Dedifferentiated amniotic fluid mesenchymal stem cell (primary cell): ENCODE data around the gene TEX22.

ENCODE experiments used
- DNase-seq: peaks from one replicate; pipeline ENCODE4 v3.0.0-alpha.2; 2016; ENCODE audit errors: extremely low spot score

Gene TEX22

GRCh38 chr14:105420101-105420973 is 22.0 kb downstream of the TEX22 start:
- DNase-seq: no peak

DNA sequence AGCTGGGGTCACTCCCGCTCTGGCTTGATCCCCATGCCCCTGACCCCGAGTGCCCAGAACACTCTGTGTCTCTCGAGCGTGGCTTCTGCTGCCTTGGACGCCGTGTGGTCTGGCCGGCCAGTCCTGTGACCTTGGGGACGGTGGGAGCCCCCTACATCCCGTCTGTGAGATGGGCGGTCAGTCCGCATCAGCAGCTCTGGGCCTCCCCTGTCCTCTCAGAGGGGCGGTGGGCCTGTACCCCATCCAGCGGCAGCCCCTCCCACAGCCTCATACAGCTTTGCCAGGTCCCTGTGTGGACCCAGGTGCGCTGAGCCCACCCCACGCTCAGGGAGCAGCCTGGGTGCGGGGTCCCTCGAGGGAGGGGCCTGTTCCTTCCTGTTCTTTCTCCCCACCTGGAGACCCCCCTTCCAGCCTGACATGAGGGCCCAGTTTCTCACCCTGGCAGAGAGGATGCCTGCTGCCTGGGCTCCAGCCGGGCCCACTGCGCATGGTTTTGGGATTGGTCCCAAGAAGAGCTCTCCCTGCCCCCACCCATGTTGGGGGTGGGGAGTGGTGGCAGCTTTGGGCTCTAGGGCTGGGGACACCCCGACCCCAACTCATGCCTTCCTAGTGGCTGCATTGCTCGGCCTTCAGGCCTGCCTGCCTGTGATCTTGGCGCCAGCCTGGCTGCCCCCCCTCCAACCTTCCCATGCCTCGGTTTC is 22.8 kb downstream of the TEX22 start:
- no peak for DNase-seq

DNA sequence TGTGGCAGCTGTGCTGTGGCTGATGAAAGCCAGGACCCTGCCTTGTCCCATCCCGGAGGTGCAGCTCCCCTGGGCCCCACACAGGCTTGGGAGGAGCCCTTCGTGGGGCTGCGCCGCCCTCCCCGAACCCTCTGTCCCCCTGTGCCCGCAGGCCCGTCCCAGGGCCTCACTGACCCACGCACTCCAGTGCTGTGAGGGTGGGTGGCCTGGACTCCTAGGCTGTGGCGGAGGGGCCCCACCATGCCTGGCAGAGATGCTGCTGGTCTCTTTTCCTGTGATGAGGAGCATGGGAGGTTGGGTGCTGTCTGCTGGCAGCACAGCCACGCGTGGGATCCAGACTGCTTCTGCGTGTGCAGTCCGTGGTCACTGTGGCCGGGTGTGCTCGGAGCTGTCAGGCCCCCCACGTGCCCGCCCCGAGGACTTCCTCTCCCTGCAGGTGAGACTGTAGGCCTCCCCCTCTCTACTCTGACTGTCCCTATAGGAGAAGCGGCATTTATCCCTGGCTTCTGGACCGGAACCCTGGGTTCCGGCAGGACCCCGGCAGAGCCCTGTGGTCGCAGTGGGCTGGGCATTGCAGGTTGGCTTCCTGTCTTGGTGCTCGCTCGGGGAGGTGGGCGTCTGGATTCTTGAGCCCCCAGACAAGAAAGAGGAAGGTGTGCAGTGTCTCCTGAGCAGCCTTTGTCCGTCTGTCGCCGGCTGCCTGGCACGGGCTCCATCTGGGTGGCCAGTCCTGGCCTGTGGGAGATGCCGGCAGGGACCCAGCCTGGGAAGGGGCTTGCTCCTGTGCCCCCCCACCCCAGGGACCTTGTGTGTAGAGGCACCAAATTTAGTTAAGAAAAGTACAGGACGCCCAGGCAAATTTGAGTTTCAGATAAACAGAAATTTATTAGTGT is 23.6 kb downstream of the TEX22 start:
- DNase-seq: no peak

- no peak for DNase-seq
These were observed 24.6 kb downstream of the TEX22 start for GRCh38 chr14:105422695-105423487.

- DNase-seq: no peak
These were observed 25.3 kb downstream of the TEX22 start for GRCh38 chr14:105423488-105424195.

DNA sequence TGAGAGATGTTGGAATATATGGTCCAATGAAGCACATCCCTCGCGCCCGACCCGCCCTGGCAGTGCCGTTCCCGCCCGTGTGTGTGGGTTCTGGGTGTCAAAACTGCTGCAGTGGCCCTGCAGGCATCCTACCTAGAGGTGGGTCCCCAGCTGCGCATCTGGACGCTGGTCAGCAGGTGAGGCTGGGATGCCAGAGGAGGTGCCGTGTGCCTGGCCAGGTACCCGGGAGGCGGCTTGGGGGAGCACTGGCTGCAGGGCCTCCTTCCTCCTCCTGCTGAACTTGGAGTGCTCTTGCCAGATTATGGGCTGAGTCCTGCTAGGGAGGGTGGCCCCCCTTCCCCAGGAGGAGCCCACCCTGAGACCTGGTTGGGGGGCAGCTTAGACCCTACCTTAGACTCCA is 26.5 kb downstream of the TEX22 start:
- no peak for DNase-seq

DNA sequence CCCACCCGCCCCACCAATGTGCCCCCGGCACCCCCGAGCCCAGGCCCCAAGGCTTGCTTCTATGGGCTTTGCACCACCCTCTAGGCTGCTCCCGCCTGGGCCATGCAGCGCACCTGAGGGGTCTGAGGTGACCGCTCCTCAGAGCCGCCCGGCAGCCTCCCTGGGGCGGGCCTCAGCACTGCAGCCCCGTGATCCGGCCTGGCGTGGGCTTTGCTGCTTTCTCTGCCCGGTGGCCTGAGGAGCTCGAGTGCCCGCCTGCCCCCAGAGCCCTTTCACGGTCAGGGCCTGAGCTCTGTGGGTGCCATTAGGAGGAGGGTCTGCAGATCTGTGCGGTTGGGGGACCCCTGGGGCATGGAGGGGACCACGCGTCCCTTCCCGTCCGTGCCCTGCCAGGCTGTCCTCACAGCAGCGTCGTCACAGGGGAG is 27.5 kb downstream of the TEX22 start:
- no peak for DNase-seq

GRCh38 chr14:105426416-105427130 is 28.2 kb downstream of the TEX22 start:
- no peak for DNase-seq

- no peak for DNase-seq
These were observed 29.1 kb downstream of the TEX22 start for GRCh38 chr14:105427412-105427811.

- no peak for DNase-seq
These were observed 29.7 kb downstream of the TEX22 start for GRCh38 chr14:105427936-105428485.

DNA sequence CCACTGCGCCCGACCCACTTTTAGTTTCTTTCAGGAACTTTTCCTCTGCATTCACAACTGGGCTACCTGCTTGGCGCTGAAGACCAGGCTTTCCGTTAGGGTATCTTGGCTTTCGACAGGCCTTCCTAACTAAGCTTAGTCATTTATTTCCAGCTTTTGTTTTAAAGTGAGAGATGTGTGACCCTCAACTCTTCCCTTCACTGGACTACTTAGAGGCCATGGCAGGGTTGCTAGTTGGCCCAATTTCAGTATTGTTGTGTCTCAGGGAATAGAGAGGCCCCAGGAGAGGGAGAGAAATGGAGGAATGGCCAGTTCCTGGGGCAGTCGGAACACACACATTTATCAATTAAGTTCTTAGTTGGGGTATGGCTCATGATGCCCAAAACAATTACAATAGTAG is 31.7 kb downstream of the TEX22 start:
- DNase-seq: no peak

GRCh38 chr14:105430565-105430964 is 32.2 kb downstream of the TEX22 start:
- DNase-seq: peak; percentile 66

DNA sequence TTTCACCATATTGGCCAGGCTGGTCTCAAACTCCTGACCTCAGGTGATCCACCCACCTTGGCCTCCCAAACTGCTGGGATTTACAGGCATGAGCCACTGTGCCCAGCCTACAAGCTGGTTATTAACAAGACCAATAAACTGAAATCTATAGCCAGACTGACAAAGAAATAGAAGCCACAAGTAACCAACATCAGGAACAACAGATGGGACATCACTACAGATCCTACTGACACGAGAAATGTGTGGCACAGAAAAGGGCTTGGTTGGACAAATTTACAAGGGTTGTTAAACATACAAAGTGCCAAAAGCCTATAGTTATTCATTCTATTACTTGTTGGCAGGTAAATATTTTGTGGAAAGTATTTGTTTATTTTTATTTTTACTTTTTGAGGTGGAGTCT is 32.9 kb downstream of the TEX22 start:
- DNase-seq: no peak

- no peak for DNase-seq
These were observed 34.3 kb downstream of the TEX22 start for GRCh38 chr14:105432657-105433056.

DNA sequence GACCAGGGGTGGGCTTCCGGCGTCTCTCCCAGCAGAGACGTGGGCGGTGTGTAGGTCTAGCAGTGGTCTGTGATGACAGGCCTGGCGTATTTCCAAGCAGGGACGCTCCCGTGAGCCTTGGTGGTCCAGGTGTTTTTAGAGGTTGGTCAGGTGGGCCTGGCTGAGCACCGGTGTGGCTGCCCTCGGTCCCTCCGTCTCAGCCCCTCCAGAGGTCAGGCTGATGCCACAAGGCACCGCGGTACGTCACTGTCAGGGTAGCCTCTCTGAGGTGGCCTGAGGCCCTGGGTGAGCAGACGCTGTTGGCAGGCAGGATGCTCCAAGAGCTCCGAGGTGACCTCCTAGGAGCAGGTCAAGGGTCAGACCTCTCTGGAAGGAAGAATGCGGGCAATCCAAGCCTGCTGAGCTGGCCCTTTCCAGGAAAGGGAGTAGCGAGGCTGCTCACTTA is 34.8 kb downstream of the TEX22 start:
- DNase-seq: no peak

GRCh38 chr14:105436402-105436801 is 38.1 kb downstream of the TEX22 start:
- no peak for DNase-seq

DNA sequence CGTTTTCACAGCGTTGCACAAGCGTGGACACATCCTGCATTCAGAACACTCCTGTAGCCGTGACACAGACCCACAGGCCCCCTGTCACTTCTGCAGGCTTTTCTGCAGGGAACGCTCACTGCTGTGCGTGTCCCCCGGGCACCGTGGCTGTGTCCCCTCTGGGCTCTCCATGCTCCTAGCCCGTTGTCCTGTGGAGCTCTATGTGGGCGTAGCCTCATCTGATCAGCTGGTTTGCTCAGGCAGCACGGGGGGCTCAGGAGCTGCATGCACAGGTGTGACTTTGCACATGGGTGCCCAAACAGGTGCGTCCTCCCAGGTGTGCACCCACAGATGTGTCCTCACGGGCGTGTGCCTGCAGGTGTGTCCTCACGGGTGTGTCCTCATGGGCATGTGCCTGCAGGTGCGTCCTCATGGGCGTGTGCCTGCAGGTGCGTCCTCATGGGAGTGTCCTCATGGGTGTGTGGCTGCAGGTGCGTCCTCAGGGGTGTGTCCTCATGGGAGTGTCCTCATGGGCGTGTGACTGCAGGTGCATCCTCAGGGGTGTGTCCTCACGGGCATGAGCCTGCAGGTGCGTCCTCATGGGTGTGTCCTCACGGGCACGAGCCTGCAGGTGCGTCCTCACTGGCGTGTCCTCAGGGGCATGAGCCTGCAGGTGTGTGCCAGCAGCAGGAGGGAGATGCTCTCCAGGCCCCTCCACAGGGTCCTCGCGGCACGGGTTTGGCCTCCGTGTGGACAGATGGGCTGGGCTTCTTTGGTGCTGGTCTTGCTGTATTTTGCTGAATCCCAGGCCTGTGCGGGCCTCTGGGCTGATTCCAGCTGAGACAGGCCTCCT is 38.8 kb downstream of the TEX22 start:
- DNase-seq: no peak

DNA sequence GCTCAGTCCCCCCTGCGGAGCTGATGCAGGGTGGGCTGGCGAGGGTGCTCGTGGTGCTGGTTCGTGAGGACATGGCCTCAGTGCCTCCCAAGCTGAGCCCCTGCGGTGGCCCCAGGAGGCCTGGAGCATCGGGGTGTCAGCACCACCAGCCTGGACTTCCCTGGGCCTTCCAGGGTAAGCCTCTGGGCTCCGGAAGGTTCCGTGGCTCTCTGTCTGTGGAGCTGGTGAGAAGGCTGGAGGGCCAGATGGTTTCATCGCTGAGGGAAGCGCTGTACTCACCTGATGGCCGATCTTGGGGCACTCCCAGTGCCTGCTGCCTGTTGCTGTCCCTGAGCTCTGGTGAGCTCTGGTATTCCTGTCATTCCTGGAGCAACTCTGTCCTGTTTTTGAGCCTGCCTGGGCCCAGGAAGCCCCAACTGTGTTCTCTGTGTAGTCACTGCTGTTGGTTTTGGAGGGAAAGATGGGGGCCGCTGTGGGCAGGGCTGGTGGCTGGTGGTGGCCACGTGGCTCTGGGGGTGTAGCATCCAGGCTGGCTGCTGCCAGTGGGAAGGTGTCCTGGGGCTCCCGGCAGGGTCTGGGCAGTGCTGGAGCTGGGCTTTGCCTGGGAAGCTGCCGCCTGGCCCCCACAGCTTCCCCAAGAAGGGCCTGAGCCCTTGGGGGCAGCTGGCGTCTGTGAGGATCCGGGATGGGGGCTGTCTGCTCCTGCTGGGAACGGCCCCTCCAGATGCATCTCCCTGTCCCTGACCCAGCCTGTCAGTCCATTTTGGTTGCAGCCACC is 39.6 kb downstream of the TEX22 start:
- no peak for DNase-seq
